Fibroblast of lung (primary cell): Measurements from ENCODE around the gene OR5T3. TPM values are rescaled to one million over a fixed set of nuclear protein-coding genes. Genes with fewer than 3 reads are reported as not detected.

Experiments used
- DNase-seq, 2 donors: peaks; one replicate each; pipeline versions ENCODE4 v3.0.0 to v3.0.0-alpha.2; 2010; ENCODE audit warnings: low read depth in 2 of 2
- H2AFZ ChIP-seq: 2 replicates; pipeline ENCODE4 v1.5.1; 2012; ENCODE audit warnings: low read length, control low read depth, inconsistent platforms
- H3K27ac ChIP-seq: 2 replicates; pipeline ENCODE4 v1.5.1; 2011; ENCODE audit warnings: low read length, control low read depth; ENCODE audit not compliant: insufficient read depth
- H3K27me3 ChIP-seq: 2 replicates; pipeline ENCODE4 v1.5.1; 2011; ENCODE audit warnings: mild to moderate bottlenecking, low read length; ENCODE audit not compliant: control insufficient read depth, insufficient read depth
- H3K36me3 ChIP-seq: 2 replicates; pipeline ENCODE4 v1.5.1; 2011; ENCODE audit warnings: low read length; ENCODE audit not compliant: control insufficient read depth, insufficient read depth
- H3K4me1 ChIP-seq: 2 replicates; pipeline ENCODE4 v1.5.1; 2011; ENCODE audit warnings: low read length; ENCODE audit not compliant: control insufficient read depth, insufficient read depth; ENCODE audit errors: extremely low read depth
- H3K4me2 ChIP-seq: 2 replicates; pipeline ENCODE4 v1.5.1; 2011; ENCODE audit warnings: low read length, control low read depth; ENCODE audit not compliant: insufficient read depth; ENCODE audit errors: extremely low read depth
- H3K4me3 ChIP-seq, 4 experiments: fragments of 200-600 bp in 1 of 4; sonication (generic) in 1 of 4; replicated peaks in 1 of 4; 2 replicates each; pipeline ENCODE4 v1.5.1; 2011 to 2016; ENCODE audit warnings: low read length in 4 of 4, low read depth in 3 of 4, mild to moderate bottlenecking in 3 of 4, control low read depth in 2 of 4, inconsistent platforms in 1 of 4, mixed read lengths in 1 of 4; ENCODE audit not compliant: insufficient read depth in 1 of 4; ENCODE audit errors: control extremely low read depth in 1 of 4
- H3K79me2 ChIP-seq: 2 replicates; pipeline ENCODE4 v1.5.1; 2012; ENCODE audit warnings: mild to moderate bottlenecking, low read length, inconsistent platforms; ENCODE audit not compliant: control insufficient read depth, insufficient read depth
- H3K9ac ChIP-seq: 2 replicates; pipeline ENCODE4 v1.5.1; 2011; ENCODE audit warnings: mild to moderate bottlenecking, low read length, control low read depth; ENCODE audit not compliant: insufficient read depth
- H3K9me3 ChIP-seq: 2 replicates; pipeline ENCODE4 v1.5.1; 2012; ENCODE audit warnings: low read depth, low read length; ENCODE audit not compliant: control insufficient read depth, insufficient read depth
- H4K20me1 ChIP-seq: 2 replicates; pipeline ENCODE4 v1.5.1; 2011; ENCODE audit warnings: low read length; ENCODE audit not compliant: control insufficient read depth, insufficient read depth; ENCODE audit errors: extremely low read depth
- EZH2 ChIP-seq: IDR thresholded peaks from 2 replicates; pipeline ENCODE4 v1.5.1; 2012; ENCODE audit warnings: low read length, control low read depth, mild to moderate bottlenecking; ENCODE audit errors: missing control alignments
- polyA plus RNA-seq, 2 donors: library from polyadenylated mRNA; depleted of rRNA in 1 of 2; stranded (reverse) in 1 of 2; unstranded in 1 of 2; fragments of >200 nt; gene quantifications; 2 replicates each; pipeline ENCODE4 v1.2.1, GENCODE V29; 2011 to 2012; ENCODE audit warnings: missing spikeins in 1 of 2
- total RNA-seq: library from RNA; depleted of rRNA; stranded (reverse); fragments of >200 nt; gene quantifications from 2 replicates; pipeline ENCODE4 v1.2.1, GENCODE V29; 2014
- TF ChIP-seq, protein P1 (sequence below), 2 donors: IDR thresholded peaks in 1 of 2; conservative IDR thresholded peaks in 1 of 2; 1 replicate in 1 of 2; 2 replicates in 1 of 2; pipeline ENCODE4 v1.5.1; 2011 to 2012; ENCODE audit warnings: low read length in 2 of 2, control low read depth in 1 of 2, inconsistent platforms in 1 of 2, low read depth in 1 of 2, mild to moderate bottlenecking in 1 of 2

OR5T3 gene
- total and polyA plus RNA-seq, 2 donors (not counting 1 experiment from before 2014, with no cell fraction given), result not detected

DNA sequence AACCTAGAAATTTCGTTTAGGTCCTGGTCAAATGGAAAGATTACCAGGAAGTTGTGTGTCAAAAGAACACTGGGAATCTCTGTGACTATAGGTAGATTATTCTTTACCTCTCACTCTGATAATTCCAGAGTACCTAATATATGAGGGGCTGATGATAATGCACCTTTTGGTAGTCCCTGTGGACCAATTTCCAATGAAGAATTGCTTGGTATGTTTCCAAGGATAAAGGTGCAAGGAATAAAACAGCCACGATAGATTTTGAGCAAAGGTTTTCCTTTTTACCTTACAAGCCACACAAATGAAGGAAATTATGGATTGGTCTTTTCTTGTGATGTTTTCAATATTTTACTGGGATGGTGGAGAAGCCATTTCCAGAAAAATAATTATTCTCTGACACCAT, 40.1 kb downstream of the OR5T3 start, which contains the start of gene OR8H1:
Gene OR8H1 (minus strand): TSS at position 101 of the 400 bp plus-strand sequence. CDS start 1,192 bp downstream, outside the sequence.
- no peaks in the 10 kb centered on the region for H3K27me3 ChIP-seq
- no peak for TF ChIP-seq EZH2
- TF ChIP-seq, protein P1, sequence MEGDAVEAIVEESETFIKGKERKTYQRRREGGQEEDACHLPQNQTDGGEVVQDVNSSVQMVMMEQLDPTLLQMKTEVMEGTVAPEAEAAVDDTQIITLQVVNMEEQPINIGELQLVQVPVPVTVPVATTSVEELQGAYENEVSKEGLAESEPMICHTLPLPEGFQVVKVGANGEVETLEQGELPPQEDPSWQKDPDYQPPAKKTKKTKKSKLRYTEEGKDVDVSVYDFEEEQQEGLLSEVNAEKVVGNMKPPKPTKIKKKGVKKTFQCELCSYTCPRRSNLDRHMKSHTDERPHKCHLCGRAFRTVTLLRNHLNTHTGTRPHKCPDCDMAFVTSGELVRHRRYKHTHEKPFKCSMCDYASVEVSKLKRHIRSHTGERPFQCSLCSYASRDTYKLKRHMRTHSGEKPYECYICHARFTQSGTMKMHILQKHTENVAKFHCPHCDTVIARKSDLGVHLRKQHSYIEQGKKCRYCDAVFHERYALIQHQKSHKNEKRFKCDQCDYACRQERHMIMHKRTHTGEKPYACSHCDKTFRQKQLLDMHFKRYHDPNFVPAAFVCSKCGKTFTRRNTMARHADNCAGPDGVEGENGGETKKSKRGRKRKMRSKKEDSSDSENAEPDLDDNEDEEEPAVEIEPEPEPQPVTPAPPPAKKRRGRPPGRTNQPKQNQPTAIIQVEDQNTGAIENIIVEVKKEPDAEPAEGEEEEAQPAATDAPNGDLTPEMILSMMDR (conservative IDR thresholded peaks at IDR 0.05 in 1 of 2, IDR thresholded peaks at IDR 0.05 in 1 of 2; ENCODE audit: low read depth in 1 of 2, low read length in 2 of 2), result no peak
- H2AFZ ChIP-seq, result no peak within 1 kb of the TSS
- H3K9me3 ChIP-seq, result no peaks in the 10 kb centered on the region
- H3K4me3 ChIP-seq, result no peak within 1 kb of the TSS
- no peaks in the 10 kb centered on the region for H4K20me1 ChIP-seq
- no peak within 1 kb of the TSS for H3K9ac ChIP-seq
- no peak within 1 kb of the TSS for H3K4me2 ChIP-seq
- no peak for DNase-seq
- no peaks in the 10 kb centered on the region for H3K4me1 ChIP-seq
- no peaks in the 10 kb centered on the region for H3K79me2 ChIP-seq
- H3K27ac ChIP-seq, result no peak within 1 kb of the TSS
- no peaks in the 10 kb centered on the region for H3K36me3 ChIP-seq

DNA sequence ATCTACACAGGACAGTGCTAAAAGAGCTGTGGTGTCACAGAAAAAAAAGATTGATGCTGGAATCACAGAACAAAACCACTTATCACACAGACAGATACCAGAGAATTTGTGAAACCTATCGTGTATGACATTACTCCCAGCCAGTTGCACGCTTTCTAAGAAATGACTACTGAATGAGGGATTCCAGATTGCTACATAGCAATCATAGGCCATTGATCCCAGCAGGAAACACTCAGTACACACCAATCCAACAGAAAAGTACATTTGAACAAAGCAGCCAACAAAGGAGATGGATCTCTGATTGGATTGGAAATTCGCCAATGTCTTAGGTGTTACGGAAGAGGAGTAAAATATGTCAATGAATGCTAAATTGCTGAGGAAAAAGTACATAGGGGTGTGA, 44.8 kb downstream of the OR5T3 start:
- Histone ChIP-seq H3K9me3 (no peaks in the 10 kb centered on the region), H3K27ac (no peak overlapping the region), H3K36me3 (no peaks in the 10 kb centered on the region), H3K9ac (no peak overlapping the region), H3K4me1 (no peaks in the 10 kb centered on the region), H3K4me3 (no peak overlapping the region), H4K20me1 (no peaks in the 10 kb centered on the region), H3K79me2 (no peaks in the 10 kb centered on the region), H2AFZ (no peak overlapping the region), H3K4me2 (no peak overlapping the region), H3K27me3 (no peaks in the 10 kb centered on the region)
- no peak for TF ChIP-seq EZH2
- TF ChIP-seq, protein P1 (conservative IDR thresholded peaks at IDR 0.05 in 1 of 2, IDR thresholded peaks at IDR 0.05 in 1 of 2; ENCODE audit: low read depth in 1 of 2, low read length in 2 of 2), result no peak
- DNase-seq, result no peak

Other genes starting within 250 kb of the OR5T3 start
- not detected in 2 replicates for gene OR5AS1, start 224.6 kb upstream of the OR5T3 start, total RNA-seq
- gene OR5AS1, start 224.6 kb upstream of the OR5T3 start, polyA plus RNA-seq, result not detected in 2 replicates
- gene OR8I2, start 158.9 kb upstream of the OR5T3 start, total RNA-seq, result under 0.01 TPM in 1 of 2 replicates, not detected in the other
- not detected in 2 replicates for gene OR8I2, start 158.9 kb upstream of the OR5T3 start, polyA plus RNA-seq
- not detected in 2 replicates for gene OR8H2, start 148.6 kb upstream of the OR5T3 start, total RNA-seq
- gene OR8H2, start 148.6 kb upstream of the OR5T3 start, polyA plus RNA-seq, result not detected in 2 replicates
- not detected in 2 replicates for gene OR8H3, start 129.9 kb upstream of the OR5T3 start, total RNA-seq
- gene OR8H3, start 129.9 kb upstream of the OR5T3 start, polyA plus RNA-seq, result not detected in 2 replicates
- not detected in 2 replicates for gene OR8J3, start 112.1 kb upstream of the OR5T3 start, total RNA-seq
- not detected in 2 replicates for gene OR8J3, start 112.1 kb upstream of the OR5T3 start, polyA plus RNA-seq
- not detected in 2 replicates for gene OR8K5, start 91.9 kb upstream of the OR5T3 start, total RNA-seq
- not detected in 2 replicates for gene OR8K5, start 91.9 kb upstream of the OR5T3 start, polyA plus RNA-seq
- gene OR5J2, start 75.6 kb upstream of the OR5T3 start, total RNA-seq, result not detected in 2 replicates
- not detected in 2 replicates for gene OR5J2, start 75.6 kb upstream of the OR5T3 start, polyA plus RNA-seq
- not detected in 2 replicates for gene OR5T2, start 18.0 kb upstream of the OR5T3 start, total RNA-seq
- not detected in 2 replicates for gene OR5T2, start 18.0 kb upstream of the OR5T3 start, polyA plus RNA-seq
- not detected in 2 replicates for gene OR5T1, start 21.9 kb downstream of the OR5T3 start, total RNA-seq
- not detected in 2 replicates for gene OR5T1, start 21.9 kb downstream of the OR5T3 start, polyA plus RNA-seq
- gene OR8H1, start 40.0 kb downstream of the OR5T3 start, total RNA-seq, result not detected in 2 replicates
- gene OR8H1, start 40.0 kb downstream of the OR5T3 start, polyA plus RNA-seq, result not detected in 2 replicates
- not detected in 2 replicates for gene OR8K3, start 62.9 kb downstream of the OR5T3 start, total RNA-seq
- not detected in 2 replicates for gene OR8K3, start 62.9 kb downstream of the OR5T3 start, polyA plus RNA-seq
- not detected in 2 replicates for gene OR8K1, start 93.8 kb downstream of the OR5T3 start, total RNA-seq
- not detected in 2 replicates for gene OR8K1, start 93.8 kb downstream of the OR5T3 start, polyA plus RNA-seq
- not detected in 2 replicates for gene OR8J1, start 102.0 kb downstream of the OR5T3 start, total RNA-seq
- gene OR8J1, start 102.0 kb downstream of the OR5T3 start, polyA plus RNA-seq, result not detected in 2 replicates
- not detected in 2 replicates for gene OR8U1, start 123.4 kb downstream of the OR5T3 start, total RNA-seq
- not detected in 2 replicates for gene OR8U1, start 123.4 kb downstream of the OR5T3 start, polyA plus RNA-seq
- gene OR5AL1, start 160.4 kb downstream of the OR5T3 start, total RNA-seq, result not detected in 2 replicates
- gene OR5AL1, start 160.4 kb downstream of the OR5T3 start, polyA plus RNA-seq, result not detected in 2 replicates
- not detected in 2 replicates for gene OR5M3, start 221.1 kb downstream of the OR5T3 start, total RNA-seq
- not detected in 2 replicates for gene OR5M3, start 221.1 kb downstream of the OR5T3 start, polyA plus RNA-seq
- not detected in 2 replicates for gene OR5M8, start 239.1 kb downstream of the OR5T3 start, total RNA-seq
- not detected in 2 replicates for gene OR5M8, start 239.1 kb downstream of the OR5T3 start, polyA plus RNA-seq